GM19238 (cell line): ENCODE measurements around the gene BMP6.
A peak's percentile ranks its signal among the peaks of the same experiment; 100 is the strongest.

Experiments used
- DNase-seq: peaks from one replicate; pipeline ENCODE4 v3.0.0; 2011; ENCODE audit warnings: low spot score; ENCODE audit not compliant: insufficient read length

Gene BMP6

GRCh38 chr6:7902867-7903266 is 177.0 kb downstream of the BMP6 start:
- no peak for DNase-seq

- DNase-seq = no peak
Measured at GRCh38 chr6:7903673-7904072, 177.8 kb downstream of the BMP6 start.

GRCh38 chr6:7904654-7905319 is 178.9 kb downstream of the BMP6 start:
- no peak for DNase-seq

GRCh38 chr6:7905416-7905815 is 179.5 kb downstream of the BMP6 start:
- no peak for DNase-seq

- no peak for DNase-seq
Measured at GRCh38 chr6:7906741-7907140, 180.8 kb downstream of the BMP6 start.

- no peak for DNase-seq
Measured at GRCh38 chr6:7907159-7907558, 181.3 kb downstream of the BMP6 start.

GRCh38 chr6:7909323-7910276 is 183.7 kb downstream of the BMP6 start:
- peak; percentile 45 for DNase-seq

- DNase-seq = no peak
Measured at GRCh38 chr6:7910298-7910653, 184.4 kb downstream of the BMP6 start.

GRCh38 chr6:7910654-7911344 is 184.9 kb downstream of the BMP6 start, which contains the start of gene TXNDC5:
TSS of gene TXNDC5 (minus strand) at chr6:7910788. CDS start at chr6:7910776, 12 bp downstream.
- DNase-seq = peak; percentile 76

GRCh38 chr6:7911345-7911725 is 185.4 kb downstream of the BMP6 start:
- no peak for DNase-seq

- no peak for DNase-seq
Measured at GRCh38 chr6:7912024-7912423, 186.1 kb downstream of the BMP6 start.

- DNase-seq = no peak
Measured at GRCh38 chr6:7912736-7913517, 187.0 kb downstream of the BMP6 start.

GRCh38 chr6:7914311-7914710 is 188.4 kb downstream of the BMP6 start:
- DNase-seq = no peak

GRCh38 chr6:7914991-7915789 is 189.3 kb downstream of the BMP6 start:
- no peak for DNase-seq

GRCh38 chr6:7916959-7917358 is 191.1 kb downstream of the BMP6 start:
- no peak for DNase-seq

GRCh38 chr6:7917729-7918128 is 191.8 kb downstream of the BMP6 start:
- no peak for DNase-seq

- DNase-seq = no peak
Measured at GRCh38 chr6:7918403-7918802, 192.5 kb downstream of the BMP6 start.

GRCh38 chr6:7919871-7920270 is 194.0 kb downstream of the BMP6 start:
- DNase-seq = no peak

- no peak for DNase-seq
Measured at GRCh38 chr6:7920425-7920824, 194.5 kb downstream of the BMP6 start.

GRCh38 chr6:7921046-7921445 is 195.1 kb downstream of the BMP6 start:
- no peak for DNase-seq
